ENCODE data around the gene TNFAIP3.
"Not testable (repeated sequence)": the region's sequence is repeated elsewhere in the genome, so short reads cannot be mapped to it uniquely, and the experiment has no call there.

The TNFAIP3 gene

GRCh38 chr6:137890983-137891537 is 24.0 kb downstream of the TNFAIP3 start:
- TF ChIP-seq, protein P1, sequence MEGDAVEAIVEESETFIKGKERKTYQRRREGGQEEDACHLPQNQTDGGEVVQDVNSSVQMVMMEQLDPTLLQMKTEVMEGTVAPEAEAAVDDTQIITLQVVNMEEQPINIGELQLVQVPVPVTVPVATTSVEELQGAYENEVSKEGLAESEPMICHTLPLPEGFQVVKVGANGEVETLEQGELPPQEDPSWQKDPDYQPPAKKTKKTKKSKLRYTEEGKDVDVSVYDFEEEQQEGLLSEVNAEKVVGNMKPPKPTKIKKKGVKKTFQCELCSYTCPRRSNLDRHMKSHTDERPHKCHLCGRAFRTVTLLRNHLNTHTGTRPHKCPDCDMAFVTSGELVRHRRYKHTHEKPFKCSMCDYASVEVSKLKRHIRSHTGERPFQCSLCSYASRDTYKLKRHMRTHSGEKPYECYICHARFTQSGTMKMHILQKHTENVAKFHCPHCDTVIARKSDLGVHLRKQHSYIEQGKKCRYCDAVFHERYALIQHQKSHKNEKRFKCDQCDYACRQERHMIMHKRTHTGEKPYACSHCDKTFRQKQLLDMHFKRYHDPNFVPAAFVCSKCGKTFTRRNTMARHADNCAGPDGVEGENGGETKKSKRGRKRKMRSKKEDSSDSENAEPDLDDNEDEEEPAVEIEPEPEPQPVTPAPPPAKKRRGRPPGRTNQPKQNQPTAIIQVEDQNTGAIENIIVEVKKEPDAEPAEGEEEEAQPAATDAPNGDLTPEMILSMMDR (IDR thresholded peaks at IDR 0.05; ENCODE audit: low read depth, low read length), result no peak

DNA sequence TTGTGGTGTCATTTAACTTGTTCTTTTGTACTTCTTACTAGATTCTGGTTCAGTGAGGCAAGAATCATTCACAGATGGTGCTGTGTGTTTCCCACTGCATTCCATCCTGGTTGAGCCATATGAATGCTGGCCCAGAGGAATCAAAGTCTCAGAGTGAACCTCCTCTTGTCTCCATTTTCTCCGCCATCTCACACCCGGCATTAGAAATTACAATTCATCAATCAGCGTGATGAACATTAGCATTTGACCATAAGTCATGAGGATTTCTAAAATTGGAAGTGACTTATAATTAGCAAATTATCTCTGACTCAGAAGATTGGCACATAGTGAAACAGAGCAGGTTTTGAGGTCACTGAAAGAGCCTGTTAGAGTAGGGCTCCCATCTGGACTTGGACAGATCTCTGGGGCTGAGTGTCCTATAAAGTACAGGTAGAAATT is 25.2 kb downstream of the TNFAIP3 start:
- peak; percentile 84 for DNase-seq (ENCODE audit: extremely low read depth, low read depth)
- TF ChIP-seq, protein P1 (IDR thresholded peaks at IDR 0.05; ENCODE audit: low read depth, low read length), result no peak

More at GRCh38 chr6:137890983-137891537, 24.0 kb downstream of the TNFAIP3 start:
- DNase-seq (ENCODE audit: extremely low read depth, low read depth), result no peak

DNA sequence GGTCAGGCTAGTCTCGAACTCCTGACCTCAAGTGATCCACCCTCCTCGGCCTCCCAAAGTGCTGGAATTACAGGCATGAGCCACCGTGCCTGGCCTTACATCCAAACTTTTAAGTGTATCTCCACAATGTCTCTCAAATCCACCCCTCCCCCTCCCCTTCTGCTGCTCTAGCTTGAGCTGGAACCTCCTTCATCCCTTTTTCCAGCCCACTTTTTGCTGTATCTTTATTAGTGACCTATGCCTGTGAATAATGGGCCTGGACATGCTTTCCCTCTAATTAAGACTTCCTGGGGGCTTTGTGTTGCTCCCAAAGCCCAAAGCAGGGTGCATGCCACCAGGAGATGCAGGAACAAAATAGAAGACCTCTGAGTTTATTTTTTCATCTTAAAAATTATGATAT is 26.1 kb downstream of the TNFAIP3 start:
- no peak for DNase-seq (ENCODE audit: extremely low read depth, low read depth)
- TF ChIP-seq, protein P1 (IDR thresholded peaks at IDR 0.05; ENCODE audit: low read depth, low read length), result no peak

DNA sequence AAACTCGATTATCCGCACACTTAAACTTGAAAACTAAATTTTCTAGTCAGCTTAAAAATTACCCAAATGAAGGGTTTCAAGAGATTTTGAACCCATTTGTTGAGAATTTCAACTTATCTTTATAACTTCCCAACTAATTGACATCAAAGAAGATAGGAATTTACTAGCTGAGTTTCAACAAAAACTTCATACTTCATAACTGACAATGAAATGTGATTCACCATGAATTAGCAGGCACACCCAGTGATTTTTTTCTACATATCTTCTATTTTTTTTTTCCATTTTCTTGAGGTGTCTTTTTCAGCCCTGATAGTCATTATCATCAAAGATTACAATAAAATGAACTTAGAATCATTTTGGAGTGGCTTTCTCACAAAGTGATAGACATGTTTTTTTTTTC is 26.7 kb downstream of the TNFAIP3 start:
- TF ChIP-seq, protein P1 (IDR thresholded peaks at IDR 0.05; ENCODE audit: low read depth, low read length), result no peak
- DNase-seq (ENCODE audit: extremely low read depth, low read depth), result no peak

GRCh38 chr6:137894378-137894777 is 27.3 kb downstream of the TNFAIP3 start:
- DNase-seq (ENCODE audit: extremely low read depth, low read depth), result not testable (repeated sequence)

DNA sequence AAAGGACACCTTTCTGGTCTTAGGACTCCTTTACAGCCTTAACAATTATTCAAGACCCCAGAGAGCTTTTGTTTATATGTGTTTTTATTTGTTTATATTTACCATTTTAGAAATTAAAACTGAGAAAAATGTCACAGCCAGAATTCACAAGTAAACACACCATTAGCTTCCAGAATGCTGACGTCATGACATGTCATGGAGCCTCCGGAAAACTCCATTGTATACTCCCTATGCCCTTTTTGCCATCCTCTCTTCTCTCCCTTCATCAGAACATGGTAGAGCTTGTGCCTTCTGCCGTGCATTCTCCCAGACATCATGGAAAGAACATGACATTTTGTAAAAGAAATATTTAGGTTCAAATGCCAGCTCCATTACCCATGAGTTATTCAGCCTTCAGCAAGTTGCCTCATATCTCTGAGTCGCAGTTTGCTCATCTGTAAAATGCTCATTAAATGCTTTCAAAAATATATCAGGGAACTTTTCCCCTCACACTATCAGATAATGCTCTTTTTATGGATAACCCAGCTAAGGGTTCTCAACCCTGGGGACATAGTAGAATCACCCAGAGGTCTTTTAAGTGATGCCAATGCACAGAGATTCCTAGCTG is 27.8 kb downstream of the TNFAIP3 start:
- no peak for DNase-seq (ENCODE audit: extremely low read depth, low read depth)
- TF ChIP-seq, protein P1 (IDR thresholded peaks at IDR 0.05; ENCODE audit: low read depth, low read length), result no peak

- no peak for DNase-seq (ENCODE audit: extremely low read depth, low read depth)
- TF ChIP-seq, protein P1 (IDR thresholded peaks at IDR 0.05; ENCODE audit: low read depth, low read length), result no peak
These were observed 29.6 kb downstream of the TNFAIP3 start for GRCh38 chr6:137896647-137897046.

DNA sequence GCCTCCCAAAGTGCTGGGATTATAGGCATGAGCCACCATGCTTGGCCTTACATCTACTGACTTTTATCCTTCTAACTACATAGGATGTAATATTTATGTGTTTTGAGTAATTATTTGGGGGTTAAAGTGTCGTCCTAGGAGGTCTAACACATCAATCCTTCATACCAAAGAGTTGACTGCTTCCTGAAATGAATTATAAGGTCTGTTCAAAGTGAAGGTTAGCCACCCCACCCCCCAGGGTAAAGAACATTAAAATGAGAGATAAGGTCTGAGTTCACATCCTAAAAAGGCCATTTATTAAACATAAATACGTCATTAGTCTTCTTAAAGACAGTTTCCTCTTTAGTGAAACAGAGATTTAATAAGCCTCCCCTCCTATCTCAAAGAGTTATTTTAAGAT is 33.8 kb downstream of the TNFAIP3 start:
- DNase-seq (ENCODE audit: extremely low read depth, low read depth), result no peak
- TF ChIP-seq, protein P1 (IDR thresholded peaks at IDR 0.05; ENCODE audit: low read depth, low read length), result no peak
